Neutrophil (primary cell): ENCODE data around the gene OPN4.

Experiments used
- H3K27ac ChIP-seq: fragments of 200-600 bp; sonication (generic); 2 replicates; pipeline ENCODE4 v1.5.1; 2016; ENCODE audit warnings: mild to moderate bottlenecking, moderate library complexity
- H3K27me3 ChIP-seq: fragments of 200-600 bp; sonication (generic); 2 replicates; pipeline ENCODE4 v1.6.0; 2016; ENCODE audit warnings: mild to moderate bottlenecking
- H3K36me3 ChIP-seq: fragments of 200-600 bp; sonication (generic); 2 replicates; pipeline ENCODE4 v1.5.1; 2017
- H3K4me1 ChIP-seq, 2 experiments: fragments of 200-600 bp in 1 of 2; sonication (generic) in 1 of 2; 1 replicate in 1 of 2; 2 replicates in 1 of 2; pipeline versions ENCODE4 v1.5.1 to v1.6.1; 2013 to 2016; ENCODE audit warnings: low read depth in 1 of 2, low read length in 1 of 2, mild to moderate bottlenecking in 1 of 2, moderate library complexity in 1 of 2; ENCODE audit not compliant: control insufficient read depth in 1 of 2, insufficient read depth in 1 of 2
- H3K4me3 ChIP-seq, 2 experiments: fragments of 200-600 bp in 1 of 2; sonication (generic) in 1 of 2; 1 replicate in 1 of 2; 2 replicates in 1 of 2; pipeline ENCODE4 v1.5.1; 2013 to 2016; ENCODE audit warnings: low read depth in 1 of 2, low read length in 1 of 2, mild to moderate bottlenecking in 1 of 2, moderate library complexity in 1 of 2
- H3K9me3 ChIP-seq: fragments of 200-600 bp; sonication (generic); 2 replicates; pipeline ENCODE4 v1.5.1; 2016
- CTCF ChIP-seq: fragments of 200-600 bp; sonication (generic); IDR thresholded peaks from 2 replicates; pipeline ENCODE4 v1.5.1; 2016; ENCODE audit warnings: antibody characterized with exemption

Gene OPN4

GRCh38 chr10:86651631-86652331 is 2.6 kb upstream of the OPN4 start:
- Histone ChIP-seq H3K4me3 (no peak overlapping the region), H3K4me1 (no peaks in the 10 kb centered on the region), H3K9me3 (no peaks in the 10 kb centered on the region), H3K27ac (no peak overlapping the region), H3K36me3 (no peaks in the 10 kb centered on the region), H3K27me3 (no peaks in the 10 kb centered on the region)
- no peak for TF ChIP-seq CTCF

- no peak for TF ChIP-seq CTCF
- no peaks in the 10 kb centered on the region for H3K9me3 ChIP-seq
- H3K27me3 ChIP-seq, result no peaks in the 10 kb centered on the region
- no peaks in the 10 kb centered on the region for H3K36me3 ChIP-seq
- H3K27ac ChIP-seq, result no peak overlapping the region
- H3K4me1 ChIP-seq, result no peaks in the 10 kb centered on the region
- no peak overlapping the region for H3K4me3 ChIP-seq
Measured at GRCh38 chr10:86652361-86653202, 1.8 kb upstream of the OPN4 start.

- Histone ChIP-seq H3K9me3 (no peaks in the 10 kb centered on the region), H3K4me3 (no peak overlapping the region), H3K36me3 (no peaks in the 10 kb centered on the region), H3K27ac (no peak overlapping the region), H3K27me3 (no peaks in the 10 kb centered on the region), H3K4me1 (no peaks in the 10 kb centered on the region)
- no peak for TF ChIP-seq CTCF
Measured at GRCh38 chr10:86653379-86653778, 968 bp upstream of the OPN4 start.

- TF ChIP-seq CTCF, result no peak
- Histone ChIP-seq H3K27ac (no peak overlapping the region), H3K9me3 (no peaks in the 10 kb centered on the region), H3K36me3 (no peaks in the 10 kb centered on the region), H3K4me1 (no peaks in the 10 kb centered on the region), H3K4me3 (no peak overlapping the region), H3K27me3 (no peaks in the 10 kb centered on the region)
Measured at GRCh38 chr10:86653987-86654386, 360 bp upstream of the OPN4 start.

- no peaks in the 10 kb centered on the region for H3K27me3 ChIP-seq
Measured at GRCh38 chr10:86655173-86655540, 810 bp downstream of the OPN4 start.

More at GRCh38 chr10:86655173-86655540, 810 bp downstream of the OPN4 start:
- Histone ChIP-seq H3K36me3 (no peaks in the 10 kb centered on the region), H3K4me1 (no peaks in the 10 kb centered on the region), H3K9me3 (no peaks in the 10 kb centered on the region), H3K4me3 (no peak overlapping the region), H3K27ac (no peak overlapping the region)
- no peak for TF ChIP-seq CTCF
